Astrocyte (in vitro differentiated cells and primary cell): ENCODE data around the gene OR52E4. TPM values are rescaled to one million over a fixed set of nuclear protein-coding genes. Genes with fewer than 3 reads are reported as not detected.

Source experiments
- DNase-seq: peaks from one replicate; pipeline ENCODE4 v3.0.0-alpha.2; 2010; ENCODE audit warnings: low read depth
- FAIRE-seq: peaks from 2 replicates; lab custom pipeline; 2011; peaks lifted over from hg19 to GRCh38; lab: Jason Lieb, UNC
- H2AFZ ChIP-seq: 2 replicates; pipeline ENCODE4 v1.6.0; 2012; ENCODE audit warnings: low read depth, low read length, inconsistent platforms
- H3K27ac ChIP-seq: 2 replicates; pipeline ENCODE4 v1.5.1; 2011; ENCODE audit warnings: low read depth, low read length, inconsistent platforms
- H3K27me3 ChIP-seq: 2 replicates; pipeline ENCODE4 v1.6.0; 2011; ENCODE audit warnings: low read length, inconsistent platforms; ENCODE audit not compliant: insufficient read depth
- H3K36me3 ChIP-seq: 2 replicates; pipeline ENCODE4 v1.5.1; 2011; ENCODE audit warnings: low read length, inconsistent platforms; ENCODE audit not compliant: insufficient read depth
- H3K4me1 ChIP-seq: 2 replicates; pipeline ENCODE4 v1.5.1; 2011; ENCODE audit warnings: low read length, inconsistent platforms; ENCODE audit not compliant: insufficient read depth
- H3K4me2 ChIP-seq: 2 replicates; pipeline ENCODE4 v1.6.0; 2012; ENCODE audit warnings: low read length, inconsistent platforms
- H3K4me3 ChIP-seq: 2 replicates; pipeline ENCODE4 v1.5.1; 2011; ENCODE audit warnings: low read depth, mild to moderate bottlenecking, low read length, inconsistent platforms; ENCODE audit not compliant: insufficient read depth
- H3K79me2 ChIP-seq: 2 replicates; pipeline ENCODE4 v1.6.0; 2012; ENCODE audit warnings: mild to moderate bottlenecking, low read length, inconsistent platforms; ENCODE audit not compliant: insufficient read depth
- H3K9ac ChIP-seq: 2 replicates; pipeline ENCODE4 v1.6.0; 2012; ENCODE audit warnings: mild to moderate bottlenecking, low read length, inconsistent platforms
- H3K9me3 ChIP-seq: 2 replicates; pipeline ENCODE4 v1.5.1; 2012; ENCODE audit warnings: low read depth, mild to moderate bottlenecking, low read length, inconsistent platforms; ENCODE audit not compliant: insufficient read depth
- H4K20me1 ChIP-seq: 2 replicates; pipeline ENCODE4 v1.6.0; 2012; ENCODE audit warnings: low read length, inconsistent platforms; ENCODE audit not compliant: insufficient read depth
- H3K27ac Mint-ChIP-seq: one replicate; pipeline ENCODE4 v1.8.0; 2021; ENCODE audit warnings: mild to moderate bottlenecking, mixed read lengths; ENCODE audit not compliant: unreplicated experiment
- H3K27me3 Mint-ChIP-seq: one replicate; pipeline ENCODE4 v1.8.0; 2021; ENCODE audit warnings: low read depth, mixed read lengths; ENCODE audit not compliant: unreplicated experiment
- H3K36me3 Mint-ChIP-seq: one replicate; pipeline ENCODE4 v1.8.0; 2021; ENCODE audit warnings: low read depth, mixed read lengths; ENCODE audit not compliant: unreplicated experiment
- H3K4me1 Mint-ChIP-seq: one replicate; pipeline ENCODE4 v1.8.0; 2021; ENCODE audit warnings: low read depth, mixed read lengths; ENCODE audit not compliant: unreplicated experiment
- H3K4me3 Mint-ChIP-seq: one replicate; pipeline ENCODE4 v1.8.0; 2021; ENCODE audit warnings: mild to moderate bottlenecking, moderate library complexity, mixed read lengths; ENCODE audit not compliant: unreplicated experiment
- H3K9me3 Mint-ChIP-seq: one replicate; pipeline ENCODE4 v1.8.0; 2021; ENCODE audit warnings: mild to moderate bottlenecking, mixed read lengths; ENCODE audit not compliant: unreplicated experiment
- CTCF ChIP-seq: IDR thresholded peaks from 2 replicates; pipeline ENCODE4 v1.5.1; 2011; ENCODE audit warnings: low read depth, mild to moderate bottlenecking, inconsistent platforms, low read length, moderate library complexity; ENCODE audit not compliant: insufficient read depth
- EZH2 ChIP-seq: IDR thresholded peaks from 2 replicates; pipeline ENCODE4 v1.6.1; 2012; ENCODE audit warnings: mild to moderate bottlenecking, low read length, inconsistent platforms; ENCODE audit not compliant: insufficient read depth
- total RNA-seq: library from RNA; stranded (reverse); gene quantifications from 2 replicates; pipeline ENCODE4 v1.2.1, GENCODE V29; 2021

The OR52E4 gene
- total RNA-seq, 1 donor from 2014 or later, result not detected

- Histone ChIP-seq H3K27ac (no peak overlapping the region), H3K4me3 (no peak overlapping the region), H3K27me3 (no peaks in the 10 kb centered on the region), H3K9ac (no peak overlapping the region), H2AFZ (no peak overlapping the region), H3K9me3 (peaks cover 12% of the 10 kb centered on the region), H3K4me1 (no peaks in the 10 kb centered on the region), H4K20me1 (no peaks in the 10 kb centered on the region), H3K4me2 (no peak overlapping the region), H3K79me2 (no peaks in the 10 kb centered on the region), H3K36me3 (no peaks in the 10 kb centered on the region)
- peaks cover 4% of the 10 kb centered on the region for H3K27me3 Mint-ChIP-seq
- FAIRE-seq (no peak), DNase-seq (no peak)
- no peak for TF ChIP-seq EZH2
- no peak for TF ChIP-seq CTCF
- H3K4me1 Mint-ChIP-seq, result peaks cover 5% of the 10 kb centered on the region
- peaks cover 9% of the 10 kb centered on the region for H3K9me3 Mint-ChIP-seq
- no peak overlapping the region for H3K27ac Mint-ChIP-seq
- peaks cover 2% of the 10 kb centered on the region for H3K36me3 Mint-ChIP-seq
- H3K4me3 Mint-ChIP-seq, result no peak overlapping the region
These were observed 47.8 kb downstream of the OR52E4 start for GRCh38 chr11:5928271-5928670.

GRCh38 chr11:5928811-5929210, 48.4 kb downstream of the OR52E4 start:
- Histone ChIP-seq H3K4me2 (no peak overlapping the region), H3K79me2 (no peaks in the 10 kb centered on the region), H3K36me3 (no peaks in the 10 kb centered on the region), H3K27ac (no peak overlapping the region), H3K4me3 (no peak overlapping the region), H2AFZ (no peak overlapping the region), H3K9me3 (peaks cover 12% of the 10 kb centered on the region), H3K27me3 (no peaks in the 10 kb centered on the region), H3K4me1 (no peaks in the 10 kb centered on the region), H3K9ac (no peak overlapping the region), H4K20me1 (no peaks in the 10 kb centered on the region)
- peaks cover 12% of the 10 kb centered on the region for H3K9me3 Mint-ChIP-seq
- peaks cover 4% of the 10 kb centered on the region for H3K27me3 Mint-ChIP-seq
- peaks cover under 1% of the 10 kb centered on the region for H3K4me1 Mint-ChIP-seq
- FAIRE-seq, result no peak
- H3K4me3 Mint-ChIP-seq, result no peak overlapping the region
- no peak for TF ChIP-seq CTCF
- TF ChIP-seq EZH2, result no peak
- H3K27ac Mint-ChIP-seq, result no peak overlapping the region
- H3K36me3 Mint-ChIP-seq, result peaks cover 2% of the 10 kb centered on the region
- DNase-seq, result no peak

- DNase-seq, result no peak
- peaks cover 4% of the 10 kb centered on the region for H3K27me3 Mint-ChIP-seq
- H3K4me3 ChIP-seq, result no peak overlapping the region
- H3K4me1 ChIP-seq, result no peaks in the 10 kb centered on the region
- H3K4me3 Mint-ChIP-seq, result no peak overlapping the region
- no peak overlapping the region for H3K27ac Mint-ChIP-seq
- no peak overlapping the region for H3K4me2 ChIP-seq
- H3K4me1 Mint-ChIP-seq, result no peaks in the 10 kb centered on the region
- H3K9me3 Mint-ChIP-seq, result peaks cover 12% of the 10 kb centered on the region
- no peaks in the 10 kb centered on the region for H3K79me2 ChIP-seq
- no peak overlapping the region for H2AFZ ChIP-seq
- H3K27me3 ChIP-seq, result no peaks in the 10 kb centered on the region
- no peak for FAIRE-seq
- H3K9ac ChIP-seq, result no peak overlapping the region
- TF ChIP-seq CTCF (no peak), EZH2 (no peak)
- peaks cover 12% of the 10 kb centered on the region for H3K9me3 ChIP-seq
- no peaks in the 10 kb centered on the region for H3K36me3 ChIP-seq
- H3K27ac ChIP-seq, result no peak overlapping the region
- peaks cover 2% of the 10 kb centered on the region for H3K36me3 Mint-ChIP-seq
- no peaks in the 10 kb centered on the region for H4K20me1 ChIP-seq
These were observed 49.3 kb downstream of the OR52E4 start for GRCh38 chr11:5929571-5930368.
